NCI-H1436 (cell line): ENCODE results near the gene EFCC1.
A peak's percentile ranks its signal among the peaks of the same experiment; 100 is the strongest.

Source experiments
- DNase-seq: peaks from one replicate; lab custom pipeline; 2025; lab: John Stamatoyannopoulos, UW

The EFCC1 gene

DNA sequence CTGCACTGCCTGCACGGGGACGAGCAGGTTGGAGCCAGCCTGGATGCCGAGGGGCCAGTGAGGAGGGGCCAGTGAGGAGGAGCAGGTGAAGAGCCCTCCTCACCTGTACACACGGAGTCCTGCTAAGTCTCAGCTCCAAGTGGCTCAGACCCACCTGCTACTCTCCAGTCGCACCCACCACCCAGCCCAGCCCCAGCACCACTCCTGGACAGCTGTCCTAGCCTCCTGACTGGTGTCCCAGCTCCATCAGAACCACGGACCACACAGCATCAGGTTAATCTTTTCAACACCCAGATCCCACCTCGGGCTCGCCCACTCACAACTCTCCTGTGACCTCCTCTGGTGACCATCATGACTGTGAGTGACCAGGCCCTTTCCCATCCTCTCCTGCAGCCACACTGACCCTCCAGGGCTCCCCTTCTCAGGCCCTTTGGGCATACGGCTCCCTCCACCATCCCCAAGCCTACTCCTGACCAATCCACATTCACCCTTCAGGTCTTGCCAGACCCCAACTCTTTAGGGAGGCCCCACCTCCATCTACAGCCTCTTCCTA lies 13.8 kb downstream of the EFCC1 start:
- no peak for DNase-seq

DNA sequence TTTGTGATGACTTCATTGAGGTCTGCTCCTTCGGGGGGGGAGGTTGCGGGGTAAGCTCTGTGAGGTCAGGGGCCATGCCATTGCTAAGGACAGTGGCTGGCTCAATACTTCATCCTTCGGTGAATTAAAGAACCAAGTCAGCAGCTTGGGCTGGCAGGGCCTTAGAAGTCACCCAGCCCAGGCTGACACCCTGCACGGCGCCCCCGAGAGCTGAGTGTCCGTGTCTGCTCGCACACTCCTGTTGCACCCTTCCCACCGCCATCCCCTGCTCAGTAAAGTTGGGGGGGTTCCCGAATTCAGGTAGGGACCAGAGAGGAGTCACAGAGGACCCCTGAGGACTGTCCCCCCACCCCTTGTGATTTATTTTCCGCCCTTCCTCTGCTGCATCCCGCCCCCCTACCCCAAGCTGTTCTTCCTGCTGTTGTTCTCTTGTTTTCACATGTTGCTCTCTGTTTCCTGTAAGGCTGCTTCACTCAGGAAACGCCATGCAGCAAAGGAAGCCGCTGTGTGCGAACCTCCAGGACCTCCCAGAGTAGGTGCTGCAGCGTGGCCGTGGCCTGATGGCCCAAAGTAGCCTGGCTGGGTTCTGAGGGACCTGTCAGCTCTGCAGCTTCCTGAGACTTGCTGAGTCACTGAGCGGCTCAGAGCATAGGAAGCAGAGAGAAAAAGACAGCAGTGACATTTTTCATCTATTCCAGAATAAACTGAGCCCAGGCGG lies 14.4 kb downstream of the EFCC1 start:
- no peak for DNase-seq

DNA sequence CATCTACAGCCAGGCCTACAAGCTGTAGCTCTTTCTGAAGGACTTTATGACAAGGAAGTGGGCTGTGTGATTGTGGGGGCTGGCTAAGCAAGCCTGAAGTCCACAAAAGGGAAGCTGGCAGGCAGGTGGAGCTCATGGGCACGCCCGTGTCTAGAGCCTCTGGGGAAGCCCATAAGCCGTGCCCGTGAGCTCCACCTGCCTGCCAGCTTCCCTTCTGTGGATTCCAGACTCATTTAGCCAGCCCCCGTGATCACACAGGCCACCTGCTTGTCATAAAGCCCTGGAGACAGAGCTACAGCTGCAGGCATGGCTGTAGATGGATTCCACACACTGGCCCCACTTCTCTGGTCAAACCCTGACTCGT lies 15.2 kb downstream of the EFCC1 start:
- peak; percentile 99 for DNase-seq

DNA sequence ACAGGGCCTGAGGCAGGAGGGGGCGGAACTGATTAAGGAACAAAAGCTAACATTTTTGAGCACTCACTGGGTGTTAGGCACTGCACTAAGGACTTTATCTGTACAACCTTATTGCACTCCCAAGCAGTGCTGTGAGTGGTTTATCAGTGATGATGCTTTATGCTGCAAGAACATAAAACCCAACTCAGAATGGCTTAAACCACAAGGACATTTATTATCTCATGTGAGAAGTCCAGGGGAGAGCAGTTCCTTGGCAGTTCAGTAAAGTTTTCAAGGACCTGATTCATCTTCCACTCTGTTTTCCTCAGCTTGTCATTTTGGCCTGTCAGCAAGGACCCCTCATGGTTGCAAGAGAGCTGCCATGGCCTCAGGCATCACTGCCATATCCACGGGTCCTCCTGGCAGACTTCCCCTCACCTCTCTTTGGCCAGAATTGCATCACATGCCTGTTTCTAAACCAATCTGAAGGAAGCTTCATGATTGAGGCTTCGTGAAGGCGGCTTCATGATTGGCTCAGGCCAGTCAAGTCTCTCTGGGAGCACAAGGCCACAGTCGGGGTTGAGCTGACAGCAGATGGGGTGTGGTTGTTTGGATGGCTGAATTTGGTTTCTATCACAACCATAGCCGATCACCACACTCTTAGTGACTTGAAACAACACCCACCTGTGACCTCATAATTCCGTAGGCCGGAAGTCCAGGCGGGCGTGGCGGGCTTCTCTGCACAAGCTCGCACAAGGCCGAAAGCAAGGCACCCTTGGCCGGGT lies 15.8 kb downstream of the EFCC1 start:
- no peak for DNase-seq

DNA sequence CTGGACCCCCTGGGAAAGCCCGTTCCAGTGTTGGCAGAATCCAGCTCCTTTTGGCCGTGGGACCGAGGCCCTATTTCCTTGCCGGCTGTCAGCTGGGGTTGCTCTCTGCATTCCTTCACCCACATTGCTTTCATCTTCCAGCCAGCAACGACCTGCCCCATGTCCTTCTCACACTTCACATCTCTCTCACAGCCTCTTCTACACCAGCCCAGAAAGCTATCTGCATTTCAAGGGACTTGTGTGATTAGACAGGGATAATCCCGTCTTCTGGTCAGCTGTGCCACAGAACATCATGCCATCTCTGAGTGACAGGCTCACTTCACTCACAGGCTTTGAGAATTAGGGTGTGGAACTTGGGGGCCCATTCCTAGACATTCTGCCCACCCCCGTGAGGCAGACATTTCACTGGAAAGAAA lies 16.4 kb downstream of the EFCC1 start:
- no peak for DNase-seq

DNA sequence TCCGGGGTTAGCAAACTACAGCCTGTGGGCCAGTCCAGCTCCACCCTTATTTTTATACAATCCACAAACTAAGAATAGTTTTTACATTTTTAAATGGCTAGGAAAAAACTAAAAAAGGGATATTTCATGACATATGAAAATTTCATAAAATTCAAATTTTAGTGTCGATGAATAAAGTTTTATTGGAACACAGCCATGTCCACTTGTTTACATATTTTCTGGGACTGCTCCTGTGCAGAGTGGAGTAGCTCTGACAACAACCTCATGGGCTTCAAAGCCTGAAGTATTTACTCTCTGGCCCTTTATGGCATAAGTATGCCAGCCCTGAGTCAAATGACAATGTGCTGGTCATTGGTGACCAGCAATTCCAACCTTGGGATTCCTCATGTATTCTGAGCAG lies 17.2 kb downstream of the EFCC1 start:
- DNase-seq = no peak

DNA sequence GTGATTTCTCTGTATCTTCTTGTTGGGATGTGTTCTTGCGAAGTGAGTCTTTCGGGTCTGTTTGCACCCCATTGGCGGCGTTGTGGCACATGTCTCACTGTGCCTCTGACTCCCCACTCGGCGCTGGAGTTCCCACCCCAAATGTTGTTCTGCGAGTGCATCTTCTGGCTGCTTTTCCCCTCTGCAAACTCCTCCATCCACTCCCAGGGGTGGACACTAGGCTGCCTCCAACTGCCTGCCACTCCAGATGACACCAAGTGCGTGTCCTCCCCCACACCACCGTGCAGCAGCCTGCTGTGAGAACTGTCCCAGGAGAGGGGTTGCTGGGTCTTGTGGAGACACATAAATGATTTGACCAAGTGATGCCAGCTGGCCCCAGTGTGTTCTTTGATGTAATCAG lies 17.6 kb downstream of the EFCC1 start:
- no peak for DNase-seq

DNA sequence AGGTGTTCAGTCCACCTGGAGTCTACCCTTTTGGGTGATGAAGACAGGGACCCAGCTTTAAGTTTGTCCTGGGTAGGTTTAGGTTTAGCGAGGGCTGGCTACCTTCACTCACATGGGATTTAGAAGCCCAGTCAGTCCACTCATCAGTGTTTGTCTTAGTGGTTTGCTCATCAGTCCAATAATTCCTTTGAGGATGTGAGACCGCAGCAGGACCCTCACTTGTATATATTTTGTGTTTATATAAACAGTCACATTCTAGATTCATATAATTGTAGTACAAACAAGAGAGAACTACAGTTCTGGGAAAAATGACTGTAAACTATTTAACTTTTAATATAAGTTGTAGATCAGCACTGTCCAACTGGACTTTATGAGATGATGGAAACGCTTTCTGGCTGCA lies 18.2 kb downstream of the EFCC1 start:
- no peak for DNase-seq

DNA sequence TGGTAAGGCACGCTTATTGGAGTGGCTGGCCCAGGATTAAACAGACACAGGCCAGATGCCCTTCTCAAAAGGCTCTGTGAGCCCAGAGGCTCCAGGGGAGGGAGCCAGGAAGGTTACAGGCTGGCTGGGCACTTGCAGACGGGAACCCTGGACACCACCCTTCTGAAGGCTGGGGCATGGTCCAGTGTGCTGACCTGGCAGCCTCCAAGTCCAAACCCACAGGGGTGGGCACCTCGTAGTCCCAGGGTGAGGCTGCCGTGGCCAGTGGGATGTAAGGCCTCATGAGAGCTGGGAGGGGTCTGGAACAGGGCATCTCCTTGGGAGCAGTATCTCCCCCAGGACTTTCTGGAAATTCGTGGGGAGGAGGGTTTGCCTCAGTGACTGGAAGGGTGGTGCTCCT lies 19.6 kb downstream of the EFCC1 start:
- DNase-seq = no peak

DNA sequence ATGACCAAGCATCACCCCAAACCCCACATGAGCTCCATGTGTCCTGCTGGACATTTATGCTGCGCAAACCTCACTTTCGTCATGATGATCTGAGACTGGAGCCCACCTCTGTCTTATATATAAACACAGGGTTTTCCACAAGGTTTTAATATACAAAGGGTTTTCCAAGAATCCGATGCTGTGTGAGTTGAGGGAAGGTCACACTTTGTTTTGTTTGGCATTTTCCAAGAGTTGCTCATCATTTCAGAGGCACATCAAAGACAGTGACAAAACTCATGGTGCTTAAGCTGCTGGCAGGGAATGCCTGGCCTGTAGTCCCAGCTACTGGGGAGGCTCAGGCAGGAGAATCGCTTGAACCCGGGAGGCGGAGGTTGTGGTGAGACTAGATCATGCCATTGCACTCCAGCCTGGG lies 20.0 kb downstream of the EFCC1 start:
- DNase-seq = no peak

DNA sequence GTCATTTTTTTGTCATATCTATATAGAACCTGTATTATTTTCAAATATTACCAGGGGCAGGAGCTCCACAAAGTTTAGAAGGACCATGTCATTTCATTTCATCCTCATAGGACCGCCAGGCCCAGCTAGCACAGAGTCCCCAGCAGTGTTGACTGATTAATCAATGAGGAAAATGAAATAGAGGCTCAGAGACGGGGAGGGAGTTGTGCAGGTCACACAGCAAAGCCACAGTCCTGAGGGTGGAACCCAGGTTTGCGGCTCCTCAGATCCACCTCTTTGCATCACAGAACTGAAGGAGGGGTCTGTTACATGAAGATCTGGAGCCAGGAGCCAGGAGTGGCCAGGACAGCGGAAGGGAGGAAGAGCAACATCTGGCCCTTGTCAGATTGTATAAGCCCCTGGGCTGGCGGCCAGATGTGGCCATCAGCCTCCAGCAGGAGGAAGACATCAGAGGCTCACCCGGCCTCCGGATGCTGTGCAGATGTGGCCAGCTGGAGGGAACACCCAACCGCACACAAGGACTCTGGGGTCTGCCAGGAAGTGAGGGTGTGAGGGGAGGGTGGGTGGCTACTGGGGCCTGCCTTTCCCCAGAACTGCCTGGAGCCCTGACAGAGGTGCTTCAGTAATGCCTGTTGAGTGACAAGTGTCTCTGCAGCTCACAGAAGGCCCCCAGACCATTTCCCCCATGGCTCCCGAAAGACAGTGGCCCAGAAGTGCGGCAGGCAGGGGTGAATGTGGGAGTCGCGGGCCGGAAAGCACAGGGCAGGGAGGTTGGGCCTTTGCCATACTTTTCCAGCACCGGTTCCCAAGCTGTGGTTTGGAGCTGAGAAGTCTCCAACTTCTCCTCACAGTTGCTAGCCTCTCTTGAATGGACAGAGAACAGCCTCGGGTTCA lies 21.3 kb downstream of the EFCC1 start:
- no peak for DNase-seq

DNA sequence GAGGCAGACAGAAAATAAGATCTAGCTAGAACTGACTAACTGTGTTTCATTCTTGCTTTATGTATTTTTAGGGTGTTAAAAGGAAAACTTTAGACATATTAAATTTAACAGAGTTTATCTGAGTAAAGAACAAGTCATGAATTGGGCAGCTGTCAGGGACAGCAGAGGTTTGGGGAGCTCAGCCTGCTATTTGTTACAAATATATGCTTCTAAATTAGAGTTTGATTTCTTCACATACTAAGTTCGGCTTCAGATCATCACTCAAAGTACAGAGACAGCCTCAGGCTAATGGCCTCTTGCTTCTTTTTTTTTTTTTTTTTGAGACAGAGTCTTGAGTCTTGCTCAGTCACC lies 21.9 kb downstream of the EFCC1 start:
- no peak for DNase-seq

DNA sequence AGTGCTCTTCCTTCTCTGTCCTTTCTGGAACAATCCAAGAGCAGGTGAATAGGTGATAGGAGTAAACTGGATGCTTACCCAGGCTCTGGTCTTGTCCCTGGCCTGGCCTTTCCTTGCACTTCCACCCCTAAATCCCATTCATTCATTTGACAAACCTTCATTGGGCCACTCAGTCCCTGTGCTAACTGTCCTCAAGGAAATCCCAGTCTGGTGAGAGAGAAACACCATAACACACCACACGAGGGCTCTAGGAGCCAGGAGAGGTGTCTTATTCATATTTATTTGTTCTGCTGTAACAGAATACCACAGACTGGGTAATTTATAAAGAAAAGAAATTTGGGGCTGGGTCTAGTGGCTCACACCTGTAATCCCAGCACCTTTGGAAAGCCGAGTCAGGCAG lies 22.8 kb downstream of the EFCC1 start:
- peak; percentile 25 for DNase-seq

DNA sequence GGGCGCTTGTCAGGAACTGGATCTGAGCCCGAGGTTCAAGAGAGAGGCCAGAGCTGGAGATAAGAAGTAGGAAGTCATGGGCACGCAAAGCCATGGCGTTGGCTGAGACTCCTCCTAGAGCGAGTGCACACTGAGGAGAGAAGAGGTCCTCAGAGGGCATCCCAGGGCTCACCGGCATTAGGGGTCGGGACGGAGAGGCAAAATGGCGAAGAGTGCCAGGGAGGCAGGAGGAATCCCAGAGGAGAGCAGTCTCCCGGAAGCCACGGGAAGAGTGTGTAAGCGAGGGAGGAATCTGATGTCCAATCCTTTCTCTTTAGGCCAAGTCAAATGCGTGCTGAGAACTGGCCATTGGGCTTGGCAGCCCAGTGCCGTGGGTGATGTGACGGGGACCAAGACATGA lies 24.0 kb downstream of the EFCC1 start:
- DNase-seq = no peak

DNA sequence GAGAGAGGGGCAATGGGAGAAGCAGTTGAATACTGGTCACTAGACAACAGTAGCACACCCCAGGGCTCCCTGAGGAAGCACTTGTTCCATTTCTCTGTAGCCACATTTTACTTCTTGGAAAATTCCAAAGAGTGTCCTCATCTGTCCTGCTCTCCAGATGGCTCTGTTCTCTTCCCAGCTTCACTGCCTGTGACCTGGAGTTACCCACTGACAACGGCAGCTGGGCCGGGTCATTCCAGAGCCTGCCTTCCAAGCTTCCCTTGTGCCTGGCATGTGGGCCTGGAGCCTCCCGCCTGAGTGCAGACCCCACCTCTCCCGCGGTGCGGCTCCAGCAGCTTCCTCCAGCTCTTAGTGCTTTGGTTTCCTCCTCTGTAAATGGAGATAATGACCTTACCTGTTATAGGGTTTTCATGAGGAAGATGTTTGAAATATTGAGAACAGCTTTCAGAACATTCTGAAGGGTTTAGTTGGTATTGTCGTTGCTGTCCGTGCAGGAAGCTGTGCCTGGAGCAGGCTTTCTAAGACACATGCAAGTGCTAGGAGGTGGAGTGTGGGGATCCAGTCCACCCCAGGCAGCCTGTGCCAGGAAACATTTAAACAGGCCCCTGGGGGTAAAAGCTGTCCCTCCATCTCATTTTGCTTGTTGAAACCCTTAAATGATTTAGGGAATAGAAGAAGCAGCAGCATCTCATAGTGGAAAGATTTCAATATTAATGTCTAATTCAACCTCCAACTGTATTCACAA lies 24.8 kb downstream of the EFCC1 start:
- no peak for DNase-seq

DNA sequence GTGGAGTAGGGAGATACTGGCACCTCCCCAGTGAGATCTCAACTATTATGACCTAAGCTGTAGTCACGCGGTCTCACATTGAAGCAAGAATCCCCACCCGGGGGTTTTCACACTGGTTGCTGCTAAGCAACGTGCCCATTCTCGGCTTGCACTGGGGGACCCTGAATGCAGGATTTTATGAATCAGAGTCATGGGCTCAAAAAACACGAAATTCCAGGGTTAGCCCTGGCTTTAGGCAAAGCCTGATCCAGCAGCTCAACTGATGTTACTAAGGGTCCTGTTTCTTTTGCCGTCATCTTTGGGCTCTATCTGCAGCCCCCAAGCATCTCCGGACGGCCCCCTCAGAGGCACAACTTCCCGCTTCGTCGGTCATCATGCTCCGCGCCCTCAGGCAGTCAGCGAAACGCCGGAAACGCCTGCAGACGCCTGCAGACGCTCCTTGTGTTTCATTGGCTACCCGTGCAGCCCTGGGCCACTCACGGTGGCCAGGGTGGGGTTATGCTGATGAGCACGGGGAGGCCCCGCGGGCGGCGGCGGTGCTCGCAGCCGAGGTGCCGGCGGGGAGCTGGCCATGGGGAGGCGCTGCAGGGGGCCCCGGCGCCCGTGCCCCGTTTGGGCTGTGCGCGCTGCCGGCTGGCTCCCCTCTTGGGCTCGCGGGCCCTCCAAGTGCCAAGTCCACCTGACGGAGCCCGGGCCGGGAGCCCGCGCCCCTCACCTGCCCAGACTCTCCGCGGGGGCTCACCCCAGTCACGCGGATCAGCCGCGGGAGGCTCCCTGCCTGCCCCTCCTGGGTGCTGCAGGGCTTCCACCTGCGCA lies 25.8 kb downstream of the EFCC1 start:
- peak; percentile 97 for DNase-seq

DNA sequence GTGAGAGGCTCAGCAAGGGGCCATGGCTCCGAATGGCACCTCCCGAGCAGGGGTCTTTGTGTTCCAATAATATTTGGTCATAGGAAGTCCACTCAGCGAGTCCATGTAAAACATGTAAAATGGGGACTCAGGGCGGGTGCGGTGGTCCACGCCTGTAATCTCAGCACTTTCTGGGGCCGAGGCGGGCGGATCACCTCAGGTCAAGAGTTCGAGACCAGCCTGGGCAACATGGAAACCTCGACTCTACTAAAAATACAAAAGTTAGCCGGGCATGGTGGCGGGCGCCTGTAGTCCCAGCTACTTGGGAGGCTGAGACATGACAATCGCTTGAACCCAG lies 26.4 kb downstream of the EFCC1 start:
- DNase-seq = no peak

DNA sequence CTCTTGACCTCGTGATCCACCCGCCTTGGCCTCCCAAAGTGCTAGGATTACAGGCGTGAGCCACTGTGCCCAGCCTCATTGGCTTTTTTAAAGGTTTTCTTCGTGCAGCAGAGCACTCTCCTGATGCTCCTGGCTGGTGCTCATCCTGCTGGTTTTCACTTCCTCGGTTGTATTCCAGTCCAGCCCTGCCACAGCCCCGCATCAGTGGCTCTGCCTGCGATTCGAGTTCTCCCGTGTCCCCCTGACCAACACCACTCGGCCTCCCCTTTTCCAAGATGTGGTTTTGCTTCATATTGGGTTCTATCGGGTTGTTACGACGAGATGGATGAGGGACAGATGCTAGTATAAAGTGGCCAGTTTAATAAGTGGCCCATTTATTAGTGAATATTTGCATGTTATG lies 27.8 kb downstream of the EFCC1 start:
- no peak for DNase-seq

DNA sequence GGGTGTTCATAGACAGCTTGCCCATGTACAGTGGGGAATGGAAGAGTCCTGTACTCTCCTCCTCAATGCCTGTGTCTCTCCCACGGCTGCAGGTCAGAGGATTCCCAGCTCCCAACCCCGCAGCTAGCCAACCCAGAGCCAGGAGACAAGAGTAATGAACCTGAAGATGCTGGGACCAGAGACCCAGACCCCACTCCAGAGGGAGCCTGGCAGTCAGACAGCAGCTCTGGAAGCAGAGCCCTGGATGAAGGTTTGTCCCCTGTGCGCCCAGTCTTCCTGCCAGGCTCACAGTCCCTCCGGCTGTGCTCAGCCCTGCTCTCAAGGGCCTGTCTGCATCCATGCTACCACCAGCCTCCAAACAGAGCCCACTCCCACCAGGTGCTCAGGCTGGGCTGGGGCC lies 29.5 kb downstream of the EFCC1 start:
- DNase-seq = no peak

DNA sequence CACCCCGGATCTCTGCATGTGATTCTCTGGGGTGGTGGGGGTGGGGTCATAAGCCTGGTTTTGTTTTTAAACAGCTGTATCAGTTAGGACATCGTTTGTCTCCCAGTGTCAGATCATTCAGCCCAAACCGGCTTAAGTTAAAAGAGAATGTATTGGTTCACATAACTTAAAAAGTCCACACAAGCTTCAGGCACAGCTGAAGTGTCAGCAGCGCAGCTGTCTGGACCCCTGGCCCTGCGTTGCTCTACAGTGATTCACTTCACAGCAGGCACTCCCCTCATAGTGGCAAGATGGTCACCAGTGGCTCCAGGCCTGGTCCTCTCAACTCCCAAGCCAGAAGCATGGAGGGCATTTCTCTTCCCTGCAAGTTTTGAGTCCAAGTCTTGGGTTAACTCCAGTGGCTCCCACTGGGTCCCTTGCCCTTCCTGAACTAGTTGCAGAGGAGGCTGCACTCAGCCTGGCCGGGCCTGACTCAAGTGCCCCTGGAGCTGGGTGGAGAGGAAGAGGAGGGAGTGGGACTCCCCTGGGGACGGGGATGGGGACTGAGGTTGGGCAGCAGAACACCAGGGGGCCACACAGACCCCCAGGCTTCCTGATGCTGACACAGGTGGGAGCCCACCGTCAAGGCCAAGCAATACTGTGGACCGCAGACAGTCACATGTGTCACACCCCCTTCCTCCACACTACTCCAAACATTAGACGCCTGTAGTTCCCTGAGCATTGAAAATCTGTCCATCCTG lies 30.5 kb downstream of the EFCC1 start:
- DNase-seq = no peak
